ENCODE results near the gene IMPDH1. TPM values are rescaled to one million over a fixed set of nuclear protein-coding genes. Genes with fewer than 3 reads are reported as not detected.

The IMPDH1 gene
- 49.5 and 49.7 TPM in 2 replicates for polyA plus RNA-seq
- polyA minus RNA-seq, result 37.3 and 38.7 TPM in 2 replicates

DNA sequence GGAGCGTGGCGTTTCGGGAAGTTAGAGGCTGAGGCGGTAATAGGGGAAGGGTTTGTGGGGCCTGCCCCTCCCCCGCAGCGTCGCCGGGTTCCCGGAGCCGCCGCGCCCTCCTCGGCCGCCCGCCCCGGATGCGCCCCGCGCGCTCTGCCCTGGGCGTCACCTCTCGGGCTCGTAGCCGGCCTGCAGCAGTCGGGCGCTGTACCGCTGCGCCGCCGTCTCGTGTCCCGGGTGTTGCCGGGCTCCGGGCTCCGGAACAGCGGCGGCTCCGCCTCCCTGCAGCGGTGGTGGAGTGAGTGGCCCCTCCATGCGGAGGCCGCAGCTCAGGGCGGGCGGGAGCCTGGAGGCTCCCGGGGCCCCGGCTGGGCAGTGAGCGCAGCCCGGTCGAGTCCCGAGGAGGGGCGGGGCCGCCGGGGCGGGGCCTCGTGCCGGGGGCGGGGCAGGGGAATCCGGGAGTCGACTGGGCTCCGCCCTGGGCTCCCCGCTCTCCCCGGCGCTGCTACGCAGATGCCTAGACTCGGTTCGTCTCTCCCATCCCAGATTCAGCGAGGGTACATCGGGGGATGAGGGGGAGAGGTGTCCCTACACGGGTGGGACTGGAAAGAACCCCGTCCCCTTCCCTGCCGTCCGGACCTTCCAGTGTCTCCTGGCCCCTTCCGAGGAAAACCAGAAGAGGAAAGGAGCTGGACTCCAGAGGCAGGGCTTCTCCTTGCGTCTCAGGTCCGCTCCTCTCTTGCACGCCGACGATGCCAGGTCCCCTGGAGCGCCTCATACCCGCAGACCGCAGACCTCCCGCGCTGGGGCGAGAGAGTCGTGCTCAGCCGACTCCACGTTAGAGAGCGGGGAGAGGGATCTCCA lies at the start of gene IMPDH1:
TSS of gene IMPDH1 (minus strand) at position 387 of the 855 bp plus-strand sequence. CDS start at position 306, 81 bp downstream.
- Histone ChIP-seq H3K9me2 (ENCODE audit: insufficient read depth, low read length) (no peaks in the 10 kb centered on the region), H2AFZ (ENCODE audit: low read depth, low read length) (peak within 1 kb of the TSS; percentile 6), H3F3A (ENCODE audit: insufficient read depth, low read length, poor library complexity, severe bottlenecking) (peaks cover 3% of the 10 kb centered on the region), H3K27ac (ENCODE audit: low read length) (no peak within 1 kb of the TSS), H3K79me2 (replicated peaks; ENCODE audit: insufficient read depth, low read length) (no peaks in the 10 kb centered on the region), H3K9me3 (ENCODE audit: low read length) (no peaks in the 10 kb centered on the region), H3K36me3 (ENCODE audit: insufficient read depth, low read length) (no peaks in the 10 kb centered on the region), H4K20me1 (ENCODE audit: insufficient read depth) (no peaks in the 10 kb centered on the region), H3K9ac (ENCODE audit: low read length) (peak within 1 kb of the TSS; percentile 60), H3K4me3 (ENCODE audit: low read length) (peak within 1 kb of the TSS; percentile 79), H3K27me3 (ENCODE audit: insufficient read depth, low read depth, low read length) (peaks cover 35% of the 10 kb centered on the region), H3K4me2 (ENCODE audit: low read length) (peak within 1 kb of the TSS; percentile 28)
- no peak for TF ChIP-seq REST (IDR thresholded peaks at IDR 0.05; ENCODE audit: borderline replicate concordance)
- TF ChIP-seq EP300 (conservative IDR thresholded peaks at IDR 0.05; ENCODE audit: poor library complexity, severe bottlenecking), result no peak
- TF ChIP-seq EZH2 (IDR thresholded peaks at IDR 0.05; ENCODE audit: borderline replicate concordance, insufficient read depth, low read length, poor library complexity, severe bottlenecking), result no peak
- no peak for TF ChIP-seq POLR2AphosphoS5 (IDR thresholded peaks at IDR 0.05)
- no peak for TF ChIP-seq TAF1 (IDR thresholded peaks at IDR 0.05; ENCODE audit: low read depth)
- TF ChIP-seq MXI1 (conservative IDR thresholded peaks at IDR 0.05; ENCODE audit: poor library complexity, severe bottlenecking), result no peak
- TF ChIP-seq SMC3 (conservative IDR thresholded peaks at IDR 0.05; ENCODE audit: poor library complexity), result no peak
- TF ChIP-seq, protein P1, sequence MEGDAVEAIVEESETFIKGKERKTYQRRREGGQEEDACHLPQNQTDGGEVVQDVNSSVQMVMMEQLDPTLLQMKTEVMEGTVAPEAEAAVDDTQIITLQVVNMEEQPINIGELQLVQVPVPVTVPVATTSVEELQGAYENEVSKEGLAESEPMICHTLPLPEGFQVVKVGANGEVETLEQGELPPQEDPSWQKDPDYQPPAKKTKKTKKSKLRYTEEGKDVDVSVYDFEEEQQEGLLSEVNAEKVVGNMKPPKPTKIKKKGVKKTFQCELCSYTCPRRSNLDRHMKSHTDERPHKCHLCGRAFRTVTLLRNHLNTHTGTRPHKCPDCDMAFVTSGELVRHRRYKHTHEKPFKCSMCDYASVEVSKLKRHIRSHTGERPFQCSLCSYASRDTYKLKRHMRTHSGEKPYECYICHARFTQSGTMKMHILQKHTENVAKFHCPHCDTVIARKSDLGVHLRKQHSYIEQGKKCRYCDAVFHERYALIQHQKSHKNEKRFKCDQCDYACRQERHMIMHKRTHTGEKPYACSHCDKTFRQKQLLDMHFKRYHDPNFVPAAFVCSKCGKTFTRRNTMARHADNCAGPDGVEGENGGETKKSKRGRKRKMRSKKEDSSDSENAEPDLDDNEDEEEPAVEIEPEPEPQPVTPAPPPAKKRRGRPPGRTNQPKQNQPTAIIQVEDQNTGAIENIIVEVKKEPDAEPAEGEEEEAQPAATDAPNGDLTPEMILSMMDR (IDR thresholded peaks at IDR 0.05; ENCODE audit: poor library complexity, severe bottlenecking), result no peak

GRCh38 chr7:128459394-128459878 lies 49.7 kb upstream of the IMPDH1 start:
- Histone ChIP-seq H3K9ac (ENCODE audit: low read length) (no peak overlapping the region), H3F3A (ENCODE audit: insufficient read depth, low read length, poor library complexity, severe bottlenecking) (no peaks in the 10 kb centered on the region), H3K79me2 (replicated peaks; ENCODE audit: insufficient read depth, low read length) (peaks cover 18% of the 10 kb centered on the region), H3K4me2 (ENCODE audit: low read length) (no peak overlapping the region), H3K27me3 (ENCODE audit: insufficient read depth, low read depth, low read length) (no peaks in the 10 kb centered on the region), H4K20me1 (ENCODE audit: insufficient read depth) (no peaks in the 10 kb centered on the region), H3K36me3 (ENCODE audit: insufficient read depth, low read length) (no peaks in the 10 kb centered on the region), H2AFZ (ENCODE audit: low read depth, low read length) (no peak overlapping the region), H3K27ac (ENCODE audit: low read length) (no peak overlapping the region), H3K9me3 (ENCODE audit: low read length) (no peaks in the 10 kb centered on the region), H3K9me2 (ENCODE audit: insufficient read depth, low read length) (no peaks in the 10 kb centered on the region), H3K4me3 (ENCODE audit: low read length) (no peak overlapping the region)
- TF ChIP-seq RAD21 (conservative IDR thresholded peaks at IDR 0.05) (peak; percentile 42), EP300 (conservative IDR thresholded peaks at IDR 0.05; ENCODE audit: poor library complexity, severe bottlenecking) (no peak), REST (IDR thresholded peaks at IDR 0.05; ENCODE audit: borderline replicate concordance) (no peak), EZH2 (IDR thresholded peaks at IDR 0.05; ENCODE audit: borderline replicate concordance, insufficient read depth, low read length, poor library complexity, severe bottlenecking) (no peak), SMC3 (conservative IDR thresholded peaks at IDR 0.05; ENCODE audit: poor library complexity) (peak; percentile 56)
- TF ChIP-seq, protein P1 (IDR thresholded peaks at IDR 0.05; ENCODE audit: poor library complexity, severe bottlenecking), result peak; percentile 68
